Activated CD8-positive, alpha-beta memory T cell treated with anti-CD3 and anti-CD28 coated beads, Interleukin-2, amount 10 ng/mL, durations not matched to agents 7 days and 5 days (primary cell): Measurements from ENCODE around the gene ADAM19. TPM values are rescaled to one million over a fixed set of nuclear protein-coding genes. Genes with fewer than 3 reads are reported as not detected.

Source experiments
- ATAC-seq: fragments of 150-1000 bp; cut with Tn5 transposase; one replicate; pipeline ENCODE4 v1.10.0; 2021; ENCODE audit warnings: moderate library complexity
- CTCF ChIA-PET: fragments of 350-600 bp; sonication (Branson Sonifier 250); formaldehyde crosslinking; loops from one replicate; lab custom pipeline; 2021; ENCODE audit warnings: antibody characterized with exemption; lab: Charles Lee
- DNase-seq: peaks from one replicate; pipeline ENCODE4 v3.0.0-alpha.2; 2020
- H3K27ac Mint-ChIP-seq: one replicate; pipeline ENCODE4 v1.8.0; 2021; ENCODE audit warnings: mild to moderate bottlenecking, mixed read lengths
- H3K27me3 Mint-ChIP-seq: one replicate; pipeline ENCODE4 v1.8.0; 2021; ENCODE audit warnings: mixed read lengths
- H3K36me3 Mint-ChIP-seq: one replicate; pipeline ENCODE4 v1.8.0; 2021; ENCODE audit warnings: mild to moderate bottlenecking, mixed read lengths
- H3K4me1 Mint-ChIP-seq: one replicate; pipeline ENCODE4 v1.8.0; 2021; ENCODE audit warnings: mixed read lengths
- H3K4me3 Mint-ChIP-seq: one replicate; pipeline ENCODE4 v1.8.0; 2021; ENCODE audit warnings: mild to moderate bottlenecking, moderate library complexity, mixed read lengths
- H3K9me3 Mint-ChIP-seq: one replicate; pipeline ENCODE4 v1.8.0; 2022; ENCODE audit warnings: low read depth, mixed read lengths
- total RNA-seq, 2 experiments: library from RNA; stranded (reverse); gene quantifications; one replicate each; pipeline ENCODE4 v1.2.3, GENCODE V29; 2021

The ADAM19 gene
- total RNA-seq, 2 experiments from 2014 or later: 219 to 341 TPM

GRCh38 chr5:157568720-157569119, 6.9 kb downstream of the ADAM19 start:
- CTCF ChIA-PET: interaction anchor here (0.7 to 3.1 kb wide), 8 partner anchors 10 to 634 kb away, joined by 3 to 12 read pairs (median 6); partner anchors contain the start of gene LSM11
- ATAC-seq: no peak
- H3K36me3 Mint-ChIP-seq: peaks cover 82% of the 10 kb centered on the region
- no peaks in the 10 kb centered on the region for H3K27me3 Mint-ChIP-seq
- peaks cover 76% of the 10 kb centered on the region for H3K4me1 Mint-ChIP-seq
- DNase-seq: no peak
- H3K4me3 Mint-ChIP-seq: no peak overlapping the region
- H3K27ac Mint-ChIP-seq: peak overlapping the region; percentile 58
- H3K9me3 Mint-ChIP-seq: no peaks in the 10 kb centered on the region

GRCh38 chr5:157568222-157568621, 7.4 kb downstream of the ADAM19 start:
- peaks cover 84% of the 10 kb centered on the region for H3K36me3 Mint-ChIP-seq
- H3K27me3 Mint-ChIP-seq: no peaks in the 10 kb centered on the region
- H3K9me3 Mint-ChIP-seq: no peaks in the 10 kb centered on the region
- ATAC-seq: no peak
- DNase-seq: no peak
- no peak overlapping the region for H3K4me3 Mint-ChIP-seq
- H3K4me1 Mint-ChIP-seq: peaks cover 80% of the 10 kb centered on the region
- CTCF ChIA-PET: interaction anchor here (0.7 to 2.5 kb wide), 6 partner anchors 10 to 150 kb away, joined by 3 to 11 read pairs (median 4); no protein-coding TSS in a partner anchor
- peak overlapping the region; percentile 55 for H3K27ac Mint-ChIP-seq

GRCh38 chr5:157566902-157567489, 8.6 kb downstream of the ADAM19 start:
- Mint-ChIP-seq H3K27me3 (no peaks in the 10 kb centered on the region), H3K9me3 (no peaks in the 10 kb centered on the region), H3K36me3 (peaks cover 85% of the 10 kb centered on the region), H3K4me3 (peak overlapping the region; percentile 7), H3K27ac (peak overlapping the region; percentile 75), H3K4me1 (peaks cover 86% of the 10 kb centered on the region)
- CTCF ChIA-PET: interaction anchor here (1.3 to 1.7 kb wide), 5 partner anchors 16 to 176 kb away, joined by 3 to 7 read pairs (median 5); partner anchors contain the start of gene LSM11
- DNase-seq: no peak
- ATAC-seq: no peak

- H3K4me3 Mint-ChIP-seq: no peak overlapping the region
- H3K4me1 Mint-ChIP-seq: peaks cover 81% of the 10 kb centered on the region
- H3K27me3 Mint-ChIP-seq: no peaks in the 10 kb centered on the region
- DNase-seq (no peak), ATAC-seq (no peak)
- CTCF ChIA-PET: no interaction called here
- peaks cover 84% of the 10 kb centered on the region for H3K36me3 Mint-ChIP-seq
- H3K27ac Mint-ChIP-seq: peak overlapping the region; percentile 33
- no peaks in the 10 kb centered on the region for H3K9me3 Mint-ChIP-seq
These were observed 11.5 kb downstream of the ADAM19 start for GRCh38 chr5:157563929-157564716.

- no peak overlapping the region for H3K4me3 Mint-ChIP-seq
- peaks cover 85% of the 10 kb centered on the region for H3K36me3 Mint-ChIP-seq
- peak overlapping the region; percentile 33 for H3K27ac Mint-ChIP-seq
- DNase-seq (no peak), ATAC-seq (no peak)
- H3K4me1 Mint-ChIP-seq: peaks cover 81% of the 10 kb centered on the region
- CTCF ChIA-PET: interaction anchor here (1.3 kb wide), 1 partner anchor 12 kb away, joined by 4 read pairs; no protein-coding TSS in a partner anchor
- no peaks in the 10 kb centered on the region for H3K27me3 Mint-ChIP-seq
- no peaks in the 10 kb centered on the region for H3K9me3 Mint-ChIP-seq
These were observed 12.1 kb downstream of the ADAM19 start for GRCh38 chr5:157563373-157563928.

GRCh38 chr5:157562111-157562581, 13.4 kb downstream of the ADAM19 start:
- no peak for ATAC-seq
- no peak for DNase-seq
- Mint-ChIP-seq H3K4me3 (no peak overlapping the region), H3K36me3 (peaks cover 86% of the 10 kb centered on the region), H3K9me3 (no peaks in the 10 kb centered on the region), H3K27me3 (no peaks in the 10 kb centered on the region), H3K27ac (no peak overlapping the region), H3K4me1 (peaks cover 82% of the 10 kb centered on the region)
- CTCF ChIA-PET: interaction anchor here (1.3 kb wide), 1 partner anchor 11 kb away, joined by 4 read pairs; no protein-coding TSS in a partner anchor

- ATAC-seq: no peak
- CTCF ChIA-PET: interaction anchor here (1.0 kb wide), 1 partner anchor 18 kb away, joined by 3 read pairs; no protein-coding TSS in a partner anchor
- no peaks in the 10 kb centered on the region for H3K9me3 Mint-ChIP-seq
- peaks cover 85% of the 10 kb centered on the region for H3K4me1 Mint-ChIP-seq
- H3K36me3 Mint-ChIP-seq: peaks cover 87% of the 10 kb centered on the region
- no peak overlapping the region for H3K4me3 Mint-ChIP-seq
- DNase-seq: no peak
- no peak overlapping the region for H3K27ac Mint-ChIP-seq
- H3K27me3 Mint-ChIP-seq: no peaks in the 10 kb centered on the region
These were observed 14.5 kb downstream of the ADAM19 start for GRCh38 chr5:157561110-157561509.

GRCh38 chr5:157559301-157559700, 16.3 kb downstream of the ADAM19 start:
- CTCF ChIA-PET: interaction anchor here (2.1 kb wide), 1 partner anchor 9 kb away, joined by 4 read pairs; no protein-coding TSS in a partner anchor
- peak overlapping the region; percentile 51 for H3K27ac Mint-ChIP-seq
- H3K27me3 Mint-ChIP-seq: no peaks in the 10 kb centered on the region
- DNase-seq (no peak), ATAC-seq (no peak)
- peaks cover 89% of the 10 kb centered on the region for H3K36me3 Mint-ChIP-seq
- no peaks in the 10 kb centered on the region for H3K9me3 Mint-ChIP-seq
- H3K4me1 Mint-ChIP-seq: peaks cover 89% of the 10 kb centered on the region
- no peak overlapping the region for H3K4me3 Mint-ChIP-seq

GRCh38 chr5:157558681-157559080, 16.9 kb downstream of the ADAM19 start:
- CTCF ChIA-PET: interaction anchor here (1.0 to 2.1 kb wide), 5 partner anchors 10 to 184 kb away, joined by 3 to 7 read pairs (median 4); partner anchors contain the start of gene LSM11
- DNase-seq: no peak
- Mint-ChIP-seq H3K27me3 (no peaks in the 10 kb centered on the region), H3K27ac (no peak overlapping the region), H3K9me3 (no peaks in the 10 kb centered on the region), H3K4me3 (no peak overlapping the region), H3K4me1 (peaks cover 86% of the 10 kb centered on the region), H3K36me3 (peaks cover 88% of the 10 kb centered on the region)
- no peak for ATAC-seq

GRCh38 chr5:157558041-157558595, 17.5 kb downstream of the ADAM19 start:
- peaks cover 86% of the 10 kb centered on the region for H3K36me3 Mint-ChIP-seq
- no peaks in the 10 kb centered on the region for H3K27me3 Mint-ChIP-seq
- no peak overlapping the region for H3K27ac Mint-ChIP-seq
- CTCF ChIA-PET: interaction anchor here (1.0 to 2.1 kb wide), 6 partner anchors 10 to 185 kb away, joined by 3 to 7 read pairs (median 4); partner anchors contain the start of gene LSM11
- DNase-seq: no peak
- ATAC-seq: no peak
- no peak overlapping the region for H3K4me3 Mint-ChIP-seq
- H3K9me3 Mint-ChIP-seq: no peaks in the 10 kb centered on the region
- peaks cover 82% of the 10 kb centered on the region for H3K4me1 Mint-ChIP-seq

- peak overlapping the region; percentile 60 for H3K27ac Mint-ChIP-seq
- CTCF ChIA-PET: interaction anchor here (1.2 to 2.1 kb wide), 4 partner anchors 11 to 186 kb away, joined by 3 to 7 read pairs (median 4); partner anchors contain the start of gene LSM11
- H3K4me3 Mint-ChIP-seq: no peak overlapping the region
- H3K36me3 Mint-ChIP-seq: peaks cover 85% of the 10 kb centered on the region
- no peaks in the 10 kb centered on the region for H3K9me3 Mint-ChIP-seq
- DNase-seq: no peak
- peaks cover 81% of the 10 kb centered on the region for H3K4me1 Mint-ChIP-seq
- H3K27me3 Mint-ChIP-seq: no peaks in the 10 kb centered on the region
- no peak for ATAC-seq
These were observed 18.8 kb downstream of the ADAM19 start for GRCh38 chr5:157556615-157557418.

- no peak for DNase-seq
- no peak for ATAC-seq
- Mint-ChIP-seq H3K4me3 (no peak overlapping the region), H3K27me3 (no peaks in the 10 kb centered on the region), H3K36me3 (peaks cover 83% of the 10 kb centered on the region), H3K27ac (peak overlapping the region; percentile 60), H3K9me3 (no peaks in the 10 kb centered on the region), H3K4me1 (peaks cover 80% of the 10 kb centered on the region)
- CTCF ChIA-PET: interaction anchor here (1.1 to 1.2 kb wide), 3 partner anchors 9 to 164 kb away, joined by 3 to 5 read pairs (median 4); no protein-coding TSS in a partner anchor
These were observed 20.4 kb downstream of the ADAM19 start for GRCh38 chr5:157555037-157555640.
